ENCODE measurements around the gene ELMOD3. TPM values are rescaled to one million over a fixed set of nuclear protein-coding genes. Genes with fewer than 3 reads are reported as not detected.

Gene ELMOD3
- polyA plus RNA-seq, 1 of the 3 experiments (the other 2 are of a cell fraction): 15.4 TPM

- CTCF ChIA-PET: interaction anchor here (0.6 to 8.0 kb wide), 5 partner anchors 12 to 131 kb away, joined by 3 to 364 read pairs (median 15); partner anchors contain the start of genes GGCX and MAT2A
- H3K27ac ChIP-seq (ENCODE audit: low read depth in 2 of 2, low read length in 1 of 2): no peak overlapping the region
- H3K36me3 ChIP-seq (replicated peaks in 1 of 2; ENCODE audit: control insufficient read depth in 1 of 2, insufficient read depth in 2 of 2, low read length in 1 of 2): no peaks in the 10 kb centered on the region
- POLR2A ChIA-PET: interaction anchor here (1.5 to 4.5 kb wide), 4 partner anchors 15 to 126 kb away, joined by 6 to 106 read pairs (median 50); partner anchors contain the start of gene MAT2A
- H3K4me3 ChIP-seq (ENCODE audit: low read depth in 2 of 2, low read length in 1 of 2): no peak overlapping the region
- H3K9ac ChIP-seq: no peak overlapping the region
- no peak overlapping the region for H3K4me2 ChIP-seq
- peaks cover 9 to 23% of the 10 kb centered on the region in 2 experiments; a peak in 1 of 4 replicates for H3K4me1 ChIP-seq (ENCODE audit: control insufficient read depth in 1 of 2, insufficient read depth in 2 of 2, low read depth in 1 of 2, low read length in 1 of 2)
- DNase-seq: no peak
- no peaks in the 10 kb centered on the region for H3F3A ChIP-seq (replicated peaks; ENCODE audit: insufficient read depth)
- no peaks in the 10 kb centered on the region for H3K9me3 ChIP-seq
- no peaks in the 10 kb centered on the region for H3K9me2 ChIP-seq
- TF ChIP-seq ZBTB33 (IDR thresholded peaks at IDR 0.05; ENCODE audit: borderline replicate concordance, low read depth) (no peak), CTCF (IDR thresholded peaks at IDR 0.05) (no peak), SMC3 (IDR thresholded peaks at IDR 0.05; ENCODE audit: low read depth, low read length) (no peak), YY1 (IDR thresholded peaks at IDR 0.05; ENCODE audit: low read depth) (no peak), FOXJ3 (CRISPR knock-in tag; IDR thresholded peaks at IDR 0.05) (no peak), EZH2phosphoT487 (IDR thresholded peaks at IDR 0.05; ENCODE audit: borderline replicate concordance, low read depth) (no peak), GABPA (IDR thresholded peaks at IDR 0.05; ENCODE audit: low read depth) (no peak), CHD2 (IDR thresholded peaks at IDR 0.05; ENCODE audit: low read length, partially characterized antibody) (no peak), GATA2 (CRISPR knock-in tag; IDR thresholded peaks at IDR 0.05) (no peak), TCF12 (IDR thresholded peaks at IDR 0.05) (no peak), NFIC (IDR thresholded peaks at IDR 0.05; ENCODE audit: borderline replicate concordance) (no peak), MAX (IDR thresholded peaks at IDR 0.05; ENCODE audit: low read depth) (no peak)
- H2AFZ ChIP-seq (ENCODE audit: low read depth): no peak overlapping the region
- no peaks in the 10 kb centered on the region for H3K27me3 ChIP-seq (ENCODE audit: insufficient read depth)
- H3K79me2 ChIP-seq (ENCODE audit: insufficient read depth): peaks cover 8% of the 10 kb centered on the region; the same call in 1 of the 2 replicates
- H4K20me1 ChIP-seq (ENCODE audit: insufficient read depth): no peaks in the 10 kb centered on the region
- 72% methylated on average over 2 of the region's 2 CpGs for WGBS (ENCODE audit: low lambda C conversion rate)
Observed at GRCh38 chr2:85422072-85422457, 67.5 kb downstream of the ELMOD3 start.

GRCh38 chr2:85423525-85423924 lies 69.0 kb downstream of the ELMOD3 start:
- Histone ChIP-seq H3K27ac (ENCODE audit: low read depth in 2 of 2, low read length in 1 of 2) (no peak overlapping the region), H3K4me3 (ENCODE audit: low read depth in 2 of 2, low read length in 1 of 2) (no peak overlapping the region), H3K4me2 (no peak overlapping the region), H2AFZ (ENCODE audit: low read depth) (no peak overlapping the region), H3K27me3 (ENCODE audit: insufficient read depth) (no peaks in the 10 kb centered on the region), H3K79me2 (ENCODE audit: insufficient read depth) (peaks cover 8% of the 10 kb centered on the region; the same call in 1 of the 2 replicates), H3F3A (replicated peaks; ENCODE audit: insufficient read depth) (no peaks in the 10 kb centered on the region), H3K9me2 (no peaks in the 10 kb centered on the region), H3K9ac (no peak overlapping the region), H3K4me1 (ENCODE audit: control insufficient read depth in 1 of 2, insufficient read depth in 2 of 2, low read depth in 1 of 2, low read length in 1 of 2) (peaks cover 9 to 19% of the 10 kb centered on the region in 2 experiments; a peak in 1 of 4 replicates), H3K9me3 (no peaks in the 10 kb centered on the region), H4K20me1 (ENCODE audit: insufficient read depth) (no peaks in the 10 kb centered on the region), H3K36me3 (replicated peaks in 1 of 2; ENCODE audit: control insufficient read depth in 1 of 2, insufficient read depth in 2 of 2, low read length in 1 of 2) (no peaks in the 10 kb centered on the region)
- no peak for DNase-seq
- WGBS (ENCODE audit: low lambda C conversion rate): 100% methylated on average over 5 of the region's 5 CpGs
- CTCF ChIA-PET: interaction anchor here (6.3 to 8.0 kb wide), 2 partner anchors 116 to 130 kb away, joined by 146 to 364 read pairs; partner anchors contain the start of genes GGCX and MAT2A
- POLR2A ChIA-PET: interaction anchor here (1.0 kb wide), 1 partner anchor 115 kb away, joined by 6 read pairs; the partner anchor contains the start of gene MAT2A
- TF ChIP-seq EZH2phosphoT487 (IDR thresholded peaks at IDR 0.05; ENCODE audit: borderline replicate concordance, low read depth) (no peak), POLR2AphosphoS5 (IDR thresholded peaks at IDR 0.05; ENCODE audit: low read depth, low read length) (no peak), IRF3 (IDR thresholded peaks at IDR 0.05; ENCODE audit: low read depth, low read length) (no peak), GABPA (IDR thresholded peaks at IDR 0.05; ENCODE audit: low read depth) (no peak), PBX3 (IDR thresholded peaks at IDR 0.05) (no peak), TCF12 (IDR thresholded peaks at IDR 0.05) (no peak), GATA2 (CRISPR knock-in tag; IDR thresholded peaks at IDR 0.05) (no peak), USF2 (IDR thresholded peaks at IDR 0.05; ENCODE audit: borderline replicate concordance, low read depth, low read length) (no peak), RAD21 (IDR thresholded peaks at IDR 0.05; ENCODE audit: low read length) (no peak), RCOR1 (IDR thresholded peaks at IDR 0.05; ENCODE audit: low read length) (no peak), RXRA (IDR thresholded peaks at IDR 0.05; ENCODE audit: borderline replicate concordance, low read depth) (no peak), SMC3 (IDR thresholded peaks at IDR 0.05; ENCODE audit: low read depth, low read length) (no peak), TEAD4 (IDR thresholded peaks at IDR 0.05; ENCODE audit: borderline replicate concordance, insufficient read depth) (no peak), NFIC (IDR thresholded peaks at IDR 0.05; ENCODE audit: borderline replicate concordance) (no peak)
